ENCODE data around the gene AURKB. TPM values are rescaled to one million over a fixed set of nuclear protein-coding genes. Genes with fewer than 3 reads are reported as not detected.

Gene AURKB
- total and polyA plus RNA-seq, 10 of the 15 experiments (the other 5 are each of a cell fraction or from before 2014, with no cell fraction given): 52.7 to 209 (median 128) TPM

- no peak for TF ChIP-seq ZNF687 (IDR thresholded peaks at IDR 0.05)
- TF ChIP-seq POLR2A (IDR thresholded peaks at IDR 0.05; ENCODE audit: low read depth, low read length): no peak
- no peak for TF ChIP-seq MYC (IDR thresholded peaks at IDR 0.05; ENCODE audit: insufficient read depth, insufficient read length, insufficient replicate concordance, low read length, severe bottlenecking)
- 0 out of 4 replicates have a peak, but pooled peaks of 1 of the 2 experiments have one; percentile 23 for TF ChIP-seq EP300 (IDR thresholded peaks at IDR 0.05; ENCODE audit: borderline replicate concordance in 1 of 2, control insufficient read depth in 1 of 2, low read depth in 2 of 2, low read length in 2 of 2)
- peak; percentile 47; the same call in 1 of the 2 replicates for TF ChIP-seq PML (IDR thresholded peaks at IDR 0.05; ENCODE audit: low read length)
- TF ChIP-seq YY1 (IDR thresholded peaks at IDR 0.05; ENCODE audit: low read depth, low read length): no peak
- 0 out of 2 replicates have a peak, but pooled peaks have one; percentile 16 for TF ChIP-seq BACH1 (IDR thresholded peaks at IDR 0.05; ENCODE audit: borderline replicate concordance)
- TF ChIP-seq JUNB (IDR thresholded peaks at IDR 0.05): 0 out of 2 replicates have a peak, but pooled peaks have one; percentile 2
- peak; percentile 54; the same call in 1 of the 2 replicates for TF ChIP-seq SPI1 (IDR thresholded peaks at IDR 0.05; ENCODE audit: borderline replicate concordance, insufficient read depth, low read depth, low read length)
- TF ChIP-seq EGR1 (IDR thresholded peaks at IDR 0.05; ENCODE audit: borderline replicate concordance in 1 of 2, low read depth in 2 of 2, low read length in 2 of 2): peak in 1 of 2 experiments; percentile 57; a peak in 1 of 3 replicates
- no peak for TF ChIP-seq KDM1A (IDR thresholded peaks at IDR 0.05; ENCODE audit: borderline replicate concordance)
- TF ChIP-seq BMI1 (IDR thresholded peaks at IDR 0.05; ENCODE audit: borderline replicate concordance): no peak
- TF ChIP-seq RFX5 (IDR thresholded peaks at IDR 0.05; ENCODE audit: low read depth, low read length): no peak
- no peak for TF ChIP-seq SIX5 (IDR thresholded peaks at IDR 0.05; ENCODE audit: low read depth, low read length, severe bottlenecking)
- TF ChIP-seq ATF3 (IDR thresholded peaks at IDR 0.05; ENCODE audit: borderline replicate concordance, extremely low read depth, low read depth, low read length): no peak
- TF ChIP-seq SMAD5 (IDR thresholded peaks at IDR 0.05; ENCODE audit: low read depth): no peak
- no peak; the same call in 1 of the 2 replicates for TF ChIP-seq GATAD2B (conservative IDR thresholded peaks at IDR 0.05; ENCODE audit: low read depth)
- no peak for TF ChIP-seq TAF1 (IDR thresholded peaks at IDR 0.05; ENCODE audit: borderline replicate concordance, low read depth, low read length)
Observed at GRCh38 chr17:8222380-8222629, 11.9 kb upstream of the AURKB start (continued).

Measured in GM12878 (cell line).